Measurements from ENCODE around the gene SLC7A7. TPM values are rescaled to one million over a fixed set of nuclear protein-coding genes. Genes with fewer than 3 reads are reported as not detected.

Gene SLC7A7
- total and polyA plus RNA-seq, 10 of the 15 experiments (the other 5 are each of a cell fraction or from before 2014, with no cell fraction given) = 27.8 to 79.2 (median 50.8) TPM

GRCh38 chr14:22766457-22767322 is 48.5 kb downstream of the SLC7A7 start, which contains the start of gene OXA1L (continued):
- TF ChIP-seq BMI1 (IDR thresholded peaks at IDR 0.05; ENCODE audit: borderline replicate concordance) = no peak
- no peak for TF ChIP-seq ZNF24 (IDR thresholded peaks at IDR 0.05)
- TF ChIP-seq NFYB (IDR thresholded peaks at IDR 0.05; ENCODE audit: insufficient read depth, low read depth, low read length) = no peak
- TF ChIP-seq SMARCA5 (IDR thresholded peaks at IDR 0.05) = no peak
- TF ChIP-seq CBFB (IDR thresholded peaks at IDR 0.05; ENCODE audit: low read depth) = peak; percentile 37; the same call in 1 of the 2 replicates
- TF ChIP-seq MEF2B (IDR thresholded peaks at IDR 0.05; ENCODE audit: partially characterized antibody, poor library complexity, severe bottlenecking) = no peak
- no peak for TF ChIP-seq ZSCAN29 (IDR thresholded peaks at IDR 0.05)
- TF ChIP-seq CEBPB (IDR thresholded peaks at IDR 0.05; ENCODE audit: borderline replicate concordance in 1 of 2, low read depth in 2 of 2, low read length in 2 of 2) = no peak
- TF ChIP-seq CTCF (IDR thresholded peaks at IDR 0.05 in 2 of 3, conservative IDR thresholded peaks at IDR 0.05 in 1 of 3; ENCODE audit: control insufficient read depth in 2 of 3, extremely low read depth in 1 of 3, insufficient read depth in 1 of 3, low read depth in 3 of 3, low read length in 3 of 3) = no peak
- TF ChIP-seq RAD51 (IDR thresholded peaks at IDR 0.05) = 0 out of 2 replicates have a peak, but pooled peaks have one; percentile 53
- peak; percentile 93 for TF ChIP-seq TAF1 (IDR thresholded peaks at IDR 0.05; ENCODE audit: borderline replicate concordance, low read depth, low read length)
- 0 out of 2 replicates have a peak, but pooled peaks have one; percentile 6 for TF ChIP-seq BCL11A (IDR thresholded peaks at IDR 0.05; ENCODE audit: low read depth, low read length)
- peak; percentile 87 for TF ChIP-seq LARP7 (IDR thresholded peaks at IDR 0.05)
- TF ChIP-seq MYB (IDR thresholded peaks at IDR 0.05; ENCODE audit: borderline replicate concordance, low read depth, low read length) = no peak
- peak; percentile 95 for TF ChIP-seq POLR2AphosphoS5 (IDR thresholded peaks at IDR 0.05; ENCODE audit: low read length)
- peak; percentile 67 for TF ChIP-seq HCFC1 (IDR thresholded peaks at IDR 0.05; ENCODE audit: low read length)
- peak; percentile 85; the same call in 1 of the 2 replicates for TF ChIP-seq SIN3A (IDR thresholded peaks at IDR 0.05; ENCODE audit: low read depth, low read length)
- no peak; the same call in 1 of the 2 replicates for TF ChIP-seq RB1 (IDR thresholded peaks at IDR 0.05; ENCODE audit: borderline replicate concordance)
- TF ChIP-seq SP1 (IDR thresholded peaks at IDR 0.05; ENCODE audit: low read depth, low read length) = peak; percentile 14
- no peak for TF ChIP-seq NFYA (IDR thresholded peaks at IDR 0.05; ENCODE audit: borderline replicate concordance, low read depth, low read length)
- TF ChIP-seq RELA (IDR thresholded peaks at IDR 0.05; ENCODE audit: borderline replicate concordance, partially characterized antibody) = no peak
- TF ChIP-seq IKZF2 (IDR thresholded peaks at IDR 0.05) = peak; percentile 38 to 50; a peak in 2 of 4 replicates
- no peak for TF ChIP-seq FOS (IDR thresholded peaks at IDR 0.05; ENCODE audit: borderline replicate concordance, extremely low read depth, insufficient read length)
- no peak; the same call in none of the 2 replicates for TF ChIP-seq NBN (IDR thresholded peaks at IDR 0.05)
- TF ChIP-seq SIX5 (IDR thresholded peaks at IDR 0.05; ENCODE audit: low read depth, low read length, severe bottlenecking) = peak; percentile 55
- TF ChIP-seq HSF1 (IDR thresholded peaks at IDR 0.05; ENCODE audit: low read depth, low read length) = no peak
- TF ChIP-seq DPF2 (IDR thresholded peaks at IDR 0.05) = no peak
- TF ChIP-seq BHLHE40 (IDR thresholded peaks at IDR 0.05; ENCODE audit: borderline replicate concordance in 1 of 2, low read depth in 2 of 2, low read length in 1 of 2) = peak; percentile 5 to 76; a peak in 2 of 4 replicates
- TF ChIP-seq CHD2 (IDR thresholded peaks at IDR 0.05; ENCODE audit: borderline replicate concordance, low read depth, low read length) = no peak
- TF ChIP-seq ZNF384 (IDR thresholded peaks at IDR 0.05; ENCODE audit: borderline replicate concordance, low read depth, low read length) = no peak

Data from GM12878 (cell line).